GM23338 (cell line): ENCODE results near the gene LTN1. TPM values are rescaled to one million over a fixed set of nuclear protein-coding genes. Genes with fewer than 3 reads are reported as not detected.

Experiments
- ATAC-seq: fragments of 200-7000 bp; cut with Tn5 transposase; 3 replicates; pipeline ENCODE4 v1.9.1; 2020
- DNase-seq: peaks from one replicate; pipeline ENCODE4 v3.0.0-alpha.2; 2015; ENCODE audit warnings: low spot score
- H2AFZ ChIP-seq: fragments of 200-600 bp; sonication (generic); 2 replicates; pipeline ENCODE4 v1.8.0; 2016; ENCODE audit warnings: antibody characterized with exemption, mild to moderate bottlenecking, moderate library complexity
- H3F3A ChIP-seq: fragments of 200-600 bp; sonication (generic); replicated peaks from 2 replicates; pipeline ENCODE4 v1.8.0; 2017; ENCODE audit warnings: antibody characterized with exemption, mixed run types, low read depth
- H3K27ac ChIP-seq: fragments of 200-600 bp; sonication (generic); 2 replicates; pipeline ENCODE4 v1.6.1; 2016; ENCODE audit warnings: low read depth
- H3K27me3 ChIP-seq: fragments of 200-600 bp; sonication (generic); 2 replicates; pipeline ENCODE4 v1.8.0; 2016; ENCODE audit warnings: mild to moderate bottlenecking, mixed run types, moderate library complexity; ENCODE audit not compliant: insufficient read depth
- H3K36me3 ChIP-seq: fragments of 200-600 bp; sonication (generic); 2 replicates; pipeline ENCODE4 v1.8.0; 2016; ENCODE audit warnings: mild to moderate bottlenecking; ENCODE audit not compliant: insufficient read depth
- H3K4me1 ChIP-seq: fragments of 200-600 bp; sonication (generic); 2 replicates; pipeline ENCODE4 v1.8.0; 2016; ENCODE audit warnings: mild to moderate bottlenecking, moderate library complexity; ENCODE audit not compliant: insufficient read depth
- H3K4me2 ChIP-seq: fragments of 200-600 bp; sonication (generic); 2 replicates; pipeline ENCODE4 v1.7.1; 2017; ENCODE audit warnings: mixed run types
- H3K4me3 ChIP-seq: fragments of 200-600 bp; sonication (generic); 2 replicates; pipeline ENCODE4 v1.6.1; 2016; ENCODE audit warnings: mixed run types
- H3K79me2 ChIP-seq: fragments of 200-600 bp; sonication (generic); replicated peaks from 2 replicates; pipeline ENCODE4 v1.8.0; 2017; ENCODE audit warnings: mild to moderate bottlenecking; ENCODE audit not compliant: insufficient read depth
- H3K9me2 ChIP-seq: fragments of 200-600 bp; sonication (generic); 2 replicates; pipeline ENCODE4 v1.8.0; 2017; ENCODE audit not compliant: insufficient read depth
- H4K20me1 ChIP-seq: fragments of 200-600 bp; sonication (generic); replicated peaks from 2 replicates; pipeline ENCODE4 v1.8.0; 2017; ENCODE audit warnings: mild to moderate bottlenecking; ENCODE audit not compliant: insufficient read depth
- H3K27ac Mint-ChIP-seq: 2 replicates; pipeline ENCODE4 v1.8.0; 2020; ENCODE audit warnings: inconsistent platforms, mild to moderate bottlenecking, moderate library complexity, mixed read lengths
- H3K27me3 Mint-ChIP-seq: 3 replicates; pipeline ENCODE4 v1.8.0; 2022; ENCODE audit warnings: low read depth, mild to moderate bottlenecking, moderate library complexity, mixed read lengths, inconsistent platforms; ENCODE audit not compliant: insufficient read depth, poor library complexity
- H3K36me3 Mint-ChIP-seq: 3 replicates; pipeline ENCODE4 v1.8.0; 2021; ENCODE audit warnings: low read depth, mild to moderate bottlenecking, inconsistent platforms, moderate library complexity, mixed read lengths
- H3K4me1 Mint-ChIP-seq: 3 replicates; pipeline ENCODE4 v1.8.0; 2020; ENCODE audit warnings: mild to moderate bottlenecking, inconsistent platforms, mixed read lengths
- H3K4me3 Mint-ChIP-seq: 3 replicates; pipeline ENCODE4 v1.8.0; 2021; ENCODE audit warnings: moderate library complexity, mild to moderate bottlenecking, inconsistent platforms, mixed read lengths
- H3K9me3 Mint-ChIP-seq: 3 replicates; pipeline ENCODE4 v1.8.0; 2020; ENCODE audit warnings: moderate library complexity, mild to moderate bottlenecking, inconsistent platforms, mixed read lengths
- CREB1 ChIP-seq: fragments of 250-450 bp; sonication (Bioruptor Pico); IDR thresholded peaks from 2 replicates; pipeline ENCODE4 v1.5.0; 2020; ENCODE audit warnings: low read depth, mild to moderate bottlenecking, moderate library complexity
- EZH2 ChIP-seq: fragments of 200-600 bp; sonication (generic); IDR thresholded peaks from one replicate; pipeline ENCODE4 v1.8.0; 2017; ENCODE audit warnings: antibody characterized with exemption, mild to moderate bottlenecking, low read depth; ENCODE audit not compliant: unreplicated experiment
- EZH2phosphoT487 ChIP-seq: fragments of 200-600 bp; sonication (generic); IDR thresholded peaks from one replicate; pipeline ENCODE4 v1.8.1; 2018; ENCODE audit warnings: antibody characterized with exemption; ENCODE audit not compliant: unreplicated experiment
- JUNB ChIP-seq: IDR thresholded peaks from one replicate; pipeline ENCODE4 v1.6.1; 2016; ENCODE audit warnings: antibody characterized with exemption; ENCODE audit not compliant: unreplicated experiment
- NANOG ChIP-seq: IDR thresholded peaks from 2 replicates; pipeline ENCODE4 v1.6.1; 2016; ENCODE audit warnings: antibody characterized with exemption, borderline replicate concordance
- POLR2AphosphoS5 ChIP-seq: IDR thresholded peaks from 2 replicates; pipeline ENCODE4 v1.6.1; 2016; ENCODE audit warnings: antibody characterized with exemption, low read depth
- STAT1 ChIP-seq: IDR thresholded peaks from one replicate; pipeline ENCODE4 v1.6.1; 2016; ENCODE audit warnings: antibody characterized with exemption; ENCODE audit not compliant: unreplicated experiment
- ZNF331 ChIP-seq: fragments of 250-450 bp; sonication (Bioruptor Pico); IDR thresholded peaks from 2 replicates; pipeline ENCODE4 v1.5.0; 2020; ENCODE audit warnings: low read depth, mild to moderate bottlenecking, moderate library complexity
- polyA plus RNA-seq: library from polyadenylated mRNA; unstranded; fragments of >200 nt; fragmentation: Nextera tagmentation; extraction: Ambion mirVana; gene quantifications from 2 replicates; pipeline ENCODE4 v1.2.1, GENCODE V29; 2016
- total RNA-seq: library from RNA; depleted of rRNA; stranded (reverse); fragments of >200 nt; shearing (Covaris generic); gene quantifications from 2 replicates; pipeline ENCODE4 v1.2.3, GENCODE V29; 2014
- TF ChIP-seq, protein P1 (sequence below), 2 experiments: fragments of 200-600 bp in 1 of 2; sonication (generic) in 1 of 2; conservative IDR thresholded peaks; 2 replicates each; pipeline versions ENCODE4 v1.5.1 to v1.6.1; 2016 to 2017; ENCODE audit warnings: antibody characterized with exemption in 2 of 2, low read depth in 2 of 2, mild to moderate bottlenecking in 2 of 2, moderate library complexity in 1 of 2
- TF ChIP-seq, protein P2 (sequence below): IDR thresholded peaks from 2 replicates; pipeline ENCODE4 v1.6.1; 2016; ENCODE audit warnings: antibody characterized with exemption
- TF ChIP-seq, protein P3 (sequence below): fragments of 250-450 bp; sonication (Bioruptor Pico); IDR thresholded peaks from 2 replicates; pipeline ENCODE4 v1.5.0; 2020; ENCODE audit warnings: mild to moderate bottlenecking, moderate library complexity

Gene LTN1
- total and polyA plus RNA-seq, 2 experiments from 2014 or later = 11.1 to 26.1 TPM

DNA sequence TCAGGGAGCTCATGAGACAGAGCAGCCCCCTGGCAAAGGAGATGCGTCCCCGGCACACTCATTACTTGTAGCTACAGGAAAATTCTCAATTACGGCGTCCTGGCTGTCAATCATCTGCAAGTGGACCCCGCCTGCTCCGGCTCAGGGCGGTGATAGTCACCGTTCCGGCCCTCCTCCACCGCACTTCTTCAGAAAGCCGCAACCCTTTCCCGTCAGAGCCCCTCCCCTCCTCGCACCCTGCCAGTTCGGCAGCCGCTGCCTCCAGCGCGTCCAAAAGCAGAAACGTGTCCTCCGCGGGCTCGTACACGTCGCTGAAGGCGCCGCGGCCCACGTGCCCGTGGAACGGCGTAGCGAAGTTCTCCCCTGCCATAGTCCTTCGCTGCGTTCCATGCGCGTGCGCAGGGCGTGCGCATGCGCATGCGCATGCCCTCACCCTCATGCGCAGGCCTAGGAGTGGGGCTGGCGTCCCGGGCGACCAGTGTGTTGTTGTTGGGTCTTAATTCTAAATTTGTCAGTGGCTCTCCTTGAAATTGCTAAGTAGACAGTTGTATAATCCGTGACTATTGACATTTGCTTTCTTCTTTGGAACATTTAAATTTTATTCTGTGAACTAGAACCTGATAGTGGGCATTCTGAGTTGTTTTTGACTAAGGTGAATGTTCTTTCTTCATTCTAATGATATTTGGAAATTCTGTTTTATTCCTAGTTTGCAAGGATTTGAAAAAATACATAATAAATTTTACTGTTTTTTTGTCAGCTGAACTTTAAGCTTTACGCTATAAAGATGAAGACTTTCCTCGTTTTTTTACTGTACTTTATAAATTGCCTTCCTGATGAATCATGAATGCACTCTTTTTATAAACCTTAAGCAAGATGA, 107.5 kb downstream of the LTN1 start (continued):
- TF ChIP-seq EZH2phosphoT487 = no peak
- TF ChIP-seq ZNF331 (CRISPR knock-in tag) = no peak
- TF ChIP-seq POLR2AphosphoS5 = peak; percentile 96
- TF ChIP-seq STAT1 = no peak
- TF ChIP-seq, protein P1, sequence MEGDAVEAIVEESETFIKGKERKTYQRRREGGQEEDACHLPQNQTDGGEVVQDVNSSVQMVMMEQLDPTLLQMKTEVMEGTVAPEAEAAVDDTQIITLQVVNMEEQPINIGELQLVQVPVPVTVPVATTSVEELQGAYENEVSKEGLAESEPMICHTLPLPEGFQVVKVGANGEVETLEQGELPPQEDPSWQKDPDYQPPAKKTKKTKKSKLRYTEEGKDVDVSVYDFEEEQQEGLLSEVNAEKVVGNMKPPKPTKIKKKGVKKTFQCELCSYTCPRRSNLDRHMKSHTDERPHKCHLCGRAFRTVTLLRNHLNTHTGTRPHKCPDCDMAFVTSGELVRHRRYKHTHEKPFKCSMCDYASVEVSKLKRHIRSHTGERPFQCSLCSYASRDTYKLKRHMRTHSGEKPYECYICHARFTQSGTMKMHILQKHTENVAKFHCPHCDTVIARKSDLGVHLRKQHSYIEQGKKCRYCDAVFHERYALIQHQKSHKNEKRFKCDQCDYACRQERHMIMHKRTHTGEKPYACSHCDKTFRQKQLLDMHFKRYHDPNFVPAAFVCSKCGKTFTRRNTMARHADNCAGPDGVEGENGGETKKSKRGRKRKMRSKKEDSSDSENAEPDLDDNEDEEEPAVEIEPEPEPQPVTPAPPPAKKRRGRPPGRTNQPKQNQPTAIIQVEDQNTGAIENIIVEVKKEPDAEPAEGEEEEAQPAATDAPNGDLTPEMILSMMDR (conservative IDR thresholded peaks at IDR 0.05; ENCODE audit: low read depth in 2 of 2) = no peak

DNA sequence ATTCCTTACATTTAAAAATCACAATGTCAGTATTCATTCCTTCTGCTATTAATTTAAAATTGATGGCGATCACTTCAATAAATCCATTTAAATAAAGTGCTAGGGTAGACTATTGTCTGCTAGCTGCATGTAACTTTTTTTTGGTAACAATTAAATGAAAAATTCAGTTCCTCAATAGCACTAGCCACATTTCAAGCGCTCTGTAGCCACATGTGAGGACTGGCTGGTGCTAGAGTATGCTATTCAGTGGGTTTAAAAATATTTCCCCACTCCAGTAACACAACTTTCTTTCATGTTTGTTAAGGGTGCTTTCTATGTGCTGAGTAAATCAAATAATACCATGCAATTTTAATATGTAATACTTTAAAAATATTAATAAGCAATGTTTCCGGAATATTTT, 108.2 kb downstream of the LTN1 start:
- Histone ChIP-seq H3K27ac (no peak overlapping the region), H3F3A (no peaks in the 10 kb centered on the region)
- TF ChIP-seq CREB1 (CRISPR knock-in tag) (no peak), JUNB (no peak), STAT1 (no peak), ZNF331 (CRISPR knock-in tag) (no peak), EZH2 (no peak), EZH2phosphoT487 (no peak), NANOG (no peak)
- TF ChIP-seq, protein P1 (conservative IDR thresholded peaks at IDR 0.05; ENCODE audit: low read depth in 2 of 2) = no peak
- TF ChIP-seq, protein P2, sequence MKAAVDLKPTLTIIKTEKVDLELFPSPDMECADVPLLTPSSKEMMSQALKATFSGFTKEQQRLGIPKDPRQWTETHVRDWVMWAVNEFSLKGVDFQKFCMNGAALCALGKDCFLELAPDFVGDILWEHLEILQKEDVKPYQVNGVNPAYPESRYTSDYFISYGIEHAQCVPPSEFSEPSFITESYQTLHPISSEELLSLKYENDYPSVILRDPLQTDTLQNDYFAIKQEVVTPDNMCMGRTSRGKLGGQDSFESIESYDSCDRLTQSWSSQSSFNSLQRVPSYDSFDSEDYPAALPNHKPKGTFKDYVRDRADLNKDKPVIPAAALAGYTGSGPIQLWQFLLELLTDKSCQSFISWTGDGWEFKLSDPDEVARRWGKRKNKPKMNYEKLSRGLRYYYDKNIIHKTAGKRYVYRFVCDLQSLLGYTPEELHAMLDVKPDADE = no peak
- TF ChIP-seq, protein P3, sequence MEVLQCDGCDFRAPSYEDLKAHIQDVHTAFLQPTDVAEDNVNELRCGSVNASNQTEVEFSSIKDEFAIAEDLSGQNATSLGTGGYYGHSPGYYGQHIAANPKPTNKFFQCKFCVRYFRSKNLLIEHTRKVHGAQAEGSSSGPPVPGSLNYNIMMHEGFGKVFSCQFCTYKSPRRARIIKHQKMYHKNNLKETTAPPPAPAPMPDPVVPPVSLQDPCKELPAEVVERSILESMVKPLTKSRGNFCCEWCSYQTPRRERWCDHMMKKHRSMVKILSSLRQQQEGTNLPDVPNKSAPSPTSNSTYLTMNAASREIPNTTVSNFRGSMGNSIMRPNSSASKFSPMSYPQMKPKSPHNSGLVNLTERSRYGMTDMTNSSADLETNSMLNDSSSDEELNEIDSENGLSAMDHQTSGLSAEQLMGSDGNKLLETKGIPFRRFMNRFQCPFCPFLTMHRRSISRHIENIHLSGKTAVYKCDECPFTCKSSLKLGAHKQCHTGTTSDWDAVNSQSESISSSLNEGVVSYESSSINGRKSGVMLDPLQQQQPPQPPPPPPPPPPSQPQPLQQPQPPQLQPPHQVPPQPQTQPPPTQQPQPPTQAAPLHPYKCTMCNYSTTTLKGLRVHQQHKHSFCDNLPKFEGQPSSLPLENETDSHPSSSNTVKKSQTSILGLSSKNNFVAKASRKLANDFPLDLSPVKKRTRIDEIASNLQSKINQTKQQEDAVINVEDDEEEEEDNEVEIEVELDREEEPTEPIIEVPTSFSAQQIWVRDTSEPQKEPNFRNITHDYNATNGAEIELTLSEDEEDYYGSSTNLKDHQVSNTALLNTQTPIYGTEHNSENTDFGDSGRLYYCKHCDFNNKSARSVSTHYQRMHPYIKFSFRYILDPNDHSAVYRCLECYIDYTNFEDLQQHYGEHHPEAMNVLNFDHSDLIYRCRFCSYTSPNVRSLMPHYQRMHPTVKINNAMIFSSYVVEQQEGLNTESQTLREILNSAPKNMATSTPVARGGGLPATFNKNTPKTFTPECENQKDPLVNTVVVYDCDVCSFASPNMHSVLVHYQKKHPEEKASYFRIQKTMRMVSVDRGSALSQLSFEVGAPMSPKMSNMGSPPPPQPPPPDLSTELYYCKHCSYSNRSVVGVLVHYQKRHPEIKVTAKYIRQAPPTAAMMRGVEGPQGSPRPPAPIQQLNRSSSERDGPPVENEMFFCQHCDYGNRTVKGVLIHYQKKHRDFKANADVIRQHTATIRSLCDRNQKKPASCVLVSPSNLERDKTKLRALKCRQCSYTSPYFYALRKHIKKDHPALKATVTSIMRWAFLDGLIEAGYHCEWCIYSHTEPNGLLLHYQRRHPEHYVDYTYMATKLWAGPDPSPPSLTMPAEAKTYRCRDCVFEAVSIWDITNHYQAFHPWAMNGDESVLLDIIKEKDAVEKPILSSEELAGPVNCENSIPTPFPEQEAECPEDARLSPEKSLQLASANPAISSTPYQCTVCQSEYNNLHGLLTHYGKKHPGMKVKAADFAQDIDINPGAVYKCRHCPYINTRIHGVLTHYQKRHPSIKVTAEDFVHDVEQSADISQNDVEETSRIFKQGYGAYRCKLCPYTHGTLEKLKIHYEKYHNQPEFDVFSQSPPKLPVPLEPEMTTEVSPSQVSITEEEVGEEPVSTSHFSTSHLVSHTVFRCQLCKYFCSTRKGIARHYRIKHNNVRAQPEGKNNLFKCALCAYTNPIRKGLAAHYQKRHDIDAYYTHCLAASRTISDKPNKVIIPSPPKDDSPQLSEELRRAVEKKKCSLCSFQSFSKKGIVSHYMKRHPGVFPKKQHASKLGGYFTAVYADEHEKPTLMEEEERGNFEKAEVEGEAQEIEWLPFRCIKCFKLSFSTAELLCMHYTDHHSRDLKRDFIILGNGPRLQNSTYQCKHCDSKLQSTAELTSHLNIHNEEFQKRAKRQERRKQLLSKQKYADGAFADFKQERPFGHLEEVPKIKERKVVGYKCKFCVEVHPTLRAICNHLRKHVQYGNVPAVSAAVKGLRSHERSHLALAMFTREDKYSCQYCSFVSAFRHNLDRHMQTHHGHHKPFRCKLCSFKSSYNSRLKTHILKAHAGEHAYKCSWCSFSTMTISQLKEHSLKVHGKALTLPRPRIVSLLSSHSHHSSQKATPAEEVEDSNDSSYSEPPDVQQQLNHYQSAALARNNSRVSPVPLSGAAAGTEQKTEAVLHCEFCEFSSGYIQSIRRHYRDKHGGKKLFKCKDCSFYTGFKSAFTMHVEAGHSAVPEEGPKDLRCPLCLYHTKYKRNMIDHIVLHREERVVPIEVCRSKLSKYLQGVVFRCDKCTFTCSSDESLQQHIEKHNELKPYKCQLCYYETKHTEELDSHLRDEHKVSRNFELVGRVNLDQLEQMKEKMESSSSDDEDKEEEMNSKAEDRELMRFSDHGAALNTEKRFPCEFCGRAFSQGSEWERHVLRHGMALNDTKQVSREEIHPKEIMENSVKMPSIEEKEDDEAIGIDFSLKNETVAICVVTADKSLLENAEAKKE (CRISPR knock-in tag) = no peak

More for the DNA sequence above, 108.2 kb downstream of the LTN1 start:
- Mint-ChIP-seq H3K4me3 (peak overlapping the region; percentile 97), H3K4me1 (no peaks in the 10 kb centered on the region), H3K27ac (no peak overlapping the region; the same call in 1 of the 2 replicates), H3K9me3 (peaks cover 4% of the 10 kb centered on the region; the same call in 2 of the 3 replicates), H3K27me3 (peaks cover 6% of the 10 kb centered on the region), H3K36me3 (peaks cover 13% of the 10 kb centered on the region; the same call in 2 of the 3 replicates)
- ATAC-seq (peak; percentile 53), DNase-seq (peak; percentile 19)
- Histone ChIP-seq H3K4me3 (peak overlapping the region; percentile 72), H3K4me1 (no peaks in the 10 kb centered on the region), H4K20me1 (no peaks in the 10 kb centered on the region), H3K4me2 (peak overlapping the region; percentile 80), H3K79me2 (0 out of 2 replicates have a peak, but pooled peaks cover 2% of the 10 kb centered on the region), H3K9me2 (no peaks in the 10 kb centered on the region), H3K27me3 (no peaks in the 10 kb centered on the region), H2AFZ (peak overlapping the region; percentile 94), H3K36me3 (peaks cover 7% of the 10 kb centered on the region; the same call in 1 of the 2 replicates)
